ENCODE measurements around the gene MNT.

MNT gene

DNA sequence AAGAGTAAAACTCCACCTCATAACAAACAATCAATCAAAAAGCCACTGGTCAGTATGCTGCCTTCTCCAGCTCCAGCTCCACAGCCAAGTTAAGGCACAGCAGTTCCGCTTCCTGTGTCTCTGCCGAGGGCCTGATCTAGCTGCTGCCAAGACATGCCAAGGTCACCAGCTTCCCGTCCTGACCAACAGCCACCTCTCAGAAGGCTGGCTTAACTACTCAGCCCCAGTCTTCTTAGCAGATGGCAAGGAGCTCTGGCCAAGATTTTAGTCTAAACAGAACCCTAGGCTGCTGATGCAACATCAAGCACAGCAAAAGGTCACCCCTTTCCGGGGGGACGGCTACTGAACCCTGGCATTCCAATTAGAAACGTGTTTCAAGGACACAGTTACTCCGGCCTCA lies 17.7 kb upstream of the MNT start:
- no peak overlapping the region for H3K4me3 ChIP-seq (ENCODE audit: low read depth, low read length)
- in situ Hi-C loops (cut with HindIII; ENCODE audit: low sequenced_read_pairs): no loop called here
- TF ChIP-seq CTCF (IDR thresholded peaks at IDR 0.05; ENCODE audit: low read depth, low read length): no peak
- no peak for DNase-seq (ENCODE audit: low read depth, low spot score)

GRCh38 chr17:2416010-2416734 lies 15.3 kb upstream of the MNT start:
- H3K4me3 ChIP-seq (ENCODE audit: low read depth, low read length): no peak overlapping the region
- DNase-seq (ENCODE audit: low read depth, low spot score): peak; percentile 91
- in situ Hi-C loops (cut with HindIII; ENCODE audit: low sequenced_read_pairs): no loop called here
- TF ChIP-seq CTCF (IDR thresholded peaks at IDR 0.05; ENCODE audit: low read depth, low read length): peak; percentile 93

GRCh38 chr17:2415081-2415480 lies 14.2 kb upstream of the MNT start:
- in situ Hi-C loops (cut with HindIII; ENCODE audit: low sequenced_read_pairs): no loop called here
- no peak overlapping the region for H3K4me3 ChIP-seq (ENCODE audit: low read depth, low read length)
- DNase-seq (ENCODE audit: low read depth, low spot score): no peak
- no peak for TF ChIP-seq CTCF (IDR thresholded peaks at IDR 0.05; ENCODE audit: low read depth, low read length)

- in situ Hi-C loops (cut with HindIII; ENCODE audit: low sequenced_read_pairs): no loop called here
- DNase-seq (ENCODE audit: low read depth, low spot score): no peak
- TF ChIP-seq CTCF (IDR thresholded peaks at IDR 0.05; ENCODE audit: low read depth, low read length): no peak
- H3K4me3 ChIP-seq (ENCODE audit: low read depth, low read length): no peak overlapping the region
Measured at GRCh38 chr17:2414446-2415064, 13.7 kb upstream of the MNT start.

GRCh38 chr17:2412561-2413021 lies 11.7 kb upstream of the MNT start:
- DNase-seq (ENCODE audit: low read depth, low spot score): peak; percentile 54
- in situ Hi-C loops (cut with HindIII; ENCODE audit: low sequenced_read_pairs): no loop called here
- TF ChIP-seq CTCF (IDR thresholded peaks at IDR 0.05; ENCODE audit: low read depth, low read length): peak; percentile 33
- H3K4me3 ChIP-seq (ENCODE audit: low read depth, low read length): no peak overlapping the region

DNA sequence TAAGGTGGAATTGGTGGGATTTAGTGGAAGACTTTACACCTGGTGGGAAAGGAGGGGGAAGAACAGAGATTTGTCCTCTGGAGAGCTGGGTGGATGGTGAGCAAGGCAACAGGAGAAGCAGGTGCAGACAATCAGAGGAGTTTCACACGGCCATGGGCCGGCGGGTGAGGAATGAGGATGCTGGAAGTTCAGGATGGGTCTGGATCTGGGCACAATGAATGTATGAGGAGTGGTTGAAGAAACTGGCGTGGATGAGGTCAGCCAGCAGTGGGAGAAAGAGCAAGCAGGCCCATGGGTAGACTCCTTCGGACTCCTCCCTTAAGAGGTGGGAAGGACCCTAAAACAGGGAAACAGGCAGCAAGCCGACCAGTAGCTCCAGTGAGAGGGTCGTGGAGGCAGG lies 10.1 kb upstream of the MNT start:
- no peak overlapping the region for H3K4me3 ChIP-seq (ENCODE audit: low read depth, low read length)
- in situ Hi-C loops (cut with HindIII; ENCODE audit: low sequenced_read_pairs): no loop called here
- DNase-seq (ENCODE audit: low read depth, low spot score): no peak
- no peak for TF ChIP-seq CTCF (IDR thresholded peaks at IDR 0.05; ENCODE audit: low read depth, low read length)
